ENCODE measurements around the gene SLC45A2.
A peak's percentile ranks its signal among the peaks of the same experiment; 100 is the strongest.
"Not testable (repeated sequence)": the region's sequence is repeated elsewhere in the genome, so short reads cannot be mapped to it uniquely, and the experiment has no call there.

SLC45A2 gene, protein sequence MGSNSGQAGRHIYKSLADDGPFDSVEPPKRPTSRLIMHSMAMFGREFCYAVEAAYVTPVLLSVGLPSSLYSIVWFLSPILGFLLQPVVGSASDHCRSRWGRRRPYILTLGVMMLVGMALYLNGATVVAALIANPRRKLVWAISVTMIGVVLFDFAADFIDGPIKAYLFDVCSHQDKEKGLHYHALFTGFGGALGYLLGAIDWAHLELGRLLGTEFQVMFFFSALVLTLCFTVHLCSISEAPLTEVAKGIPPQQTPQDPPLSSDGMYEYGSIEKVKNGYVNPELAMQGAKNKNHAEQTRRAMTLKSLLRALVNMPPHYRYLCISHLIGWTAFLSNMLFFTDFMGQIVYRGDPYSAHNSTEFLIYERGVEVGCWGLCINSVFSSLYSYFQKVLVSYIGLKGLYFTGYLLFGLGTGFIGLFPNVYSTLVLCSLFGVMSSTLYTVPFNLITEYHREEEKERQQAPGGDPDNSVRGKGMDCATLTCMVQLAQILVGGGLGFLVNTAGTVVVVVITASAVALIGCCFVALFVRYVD

DNA sequence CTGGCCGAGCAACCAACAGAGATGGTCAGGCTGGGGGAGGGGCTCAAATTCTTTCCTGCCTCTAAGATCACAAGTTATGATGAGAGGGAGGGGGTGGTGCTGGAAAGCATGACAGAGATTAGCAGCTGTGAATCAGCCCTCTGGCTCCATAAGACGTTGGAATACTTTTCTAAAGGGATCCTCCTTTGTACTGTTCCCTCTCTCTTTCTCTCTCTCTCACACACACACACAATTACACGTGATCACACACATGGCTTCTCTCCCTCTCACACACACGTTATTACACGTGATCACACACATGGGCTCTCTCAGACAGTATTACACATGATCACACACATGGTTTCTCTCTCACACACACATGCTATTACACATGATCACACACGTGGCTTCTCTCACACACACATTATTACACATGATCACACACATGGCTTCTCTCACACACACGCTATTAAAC lies at the start of gene SLC45A2:
TSS of gene SLC45A2 (minus strand) at position 23 of the 454 bp plus-strand sequence. CDS start 110 bp downstream, outside the sequence.
- no peak for DNase-seq

DNA sequence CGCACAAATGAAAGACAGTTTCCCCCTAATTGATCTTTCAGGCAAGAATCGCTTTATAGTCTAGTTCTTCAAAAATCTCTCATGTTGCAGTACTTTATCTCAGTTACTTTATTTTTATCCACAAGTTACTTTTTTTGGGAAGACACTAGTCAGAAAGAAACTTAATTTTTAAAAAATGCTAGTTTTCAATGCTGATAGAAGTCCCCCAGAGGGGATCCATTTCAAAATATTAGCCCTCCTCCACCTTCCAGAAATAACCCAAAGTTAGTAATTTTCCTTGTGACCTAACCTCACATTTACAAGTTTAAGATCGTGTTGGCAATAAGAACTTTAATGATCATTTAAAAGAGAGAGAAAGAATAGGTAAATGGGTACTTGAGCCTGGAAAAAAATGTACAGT lies 47.5 kb upstream of the SLC45A2 start:
- DNase-seq, result no peak

DNA sequence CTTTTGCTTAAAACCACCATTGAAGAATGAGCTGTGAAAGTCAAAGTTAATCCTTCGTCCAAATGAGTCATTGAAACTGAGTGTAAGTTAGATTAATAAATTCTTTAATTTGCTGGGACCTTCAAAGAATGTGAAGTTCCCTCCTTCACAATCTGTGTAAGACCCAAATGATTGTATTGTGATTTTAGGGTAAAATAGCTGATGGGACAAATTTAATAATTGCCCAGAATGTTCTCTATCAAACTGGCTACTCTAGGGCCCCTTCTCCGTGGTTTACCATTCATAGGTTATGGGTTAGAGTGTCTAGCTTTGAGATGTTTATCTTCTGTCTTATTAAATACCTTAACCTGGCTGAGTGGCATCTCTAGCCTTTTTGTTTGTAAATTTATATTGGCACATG lies 46.6 kb upstream of the SLC45A2 start:
- no peak for DNase-seq

DNA sequence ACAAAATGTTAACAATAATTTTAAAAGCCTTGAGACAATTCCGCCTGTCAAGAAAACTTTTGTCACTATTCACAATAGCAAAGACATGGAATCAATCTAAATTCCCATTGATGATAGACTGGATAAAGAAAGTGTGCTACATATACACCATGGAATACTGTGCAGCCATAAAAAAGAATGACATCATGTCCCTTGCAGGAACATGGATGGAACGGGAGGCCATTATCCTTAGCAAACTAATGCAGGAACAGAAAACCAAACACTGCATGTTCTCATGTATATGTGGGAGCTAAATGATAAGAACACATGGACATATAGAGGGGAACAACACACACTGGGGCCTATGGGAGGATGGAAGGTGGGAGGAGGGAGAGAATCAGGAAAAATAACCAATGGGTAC lies 46.1 kb upstream of the SLC45A2 start:
- DNase-seq, result not testable (repeated sequence)

DNA sequence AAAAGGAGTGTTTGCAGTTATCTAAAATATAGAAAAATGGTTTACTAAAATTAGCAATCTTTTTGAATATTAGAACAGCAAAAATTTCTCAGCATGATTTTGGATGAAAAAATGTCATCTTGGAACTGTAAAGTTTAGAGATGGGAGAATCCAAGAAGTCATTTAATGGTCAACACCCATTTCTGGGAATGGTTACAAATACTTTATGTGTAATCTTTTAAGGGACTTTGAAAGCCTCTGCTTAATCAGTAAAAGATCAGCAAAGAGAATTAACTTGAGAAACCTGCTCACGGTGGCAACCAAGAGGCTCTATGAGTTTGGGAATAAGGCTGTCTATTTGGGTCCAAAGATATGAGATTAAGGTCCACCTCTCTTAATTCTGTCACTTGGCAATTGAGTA lies 45.6 kb upstream of the SLC45A2 start:
- no peak for DNase-seq

DNA sequence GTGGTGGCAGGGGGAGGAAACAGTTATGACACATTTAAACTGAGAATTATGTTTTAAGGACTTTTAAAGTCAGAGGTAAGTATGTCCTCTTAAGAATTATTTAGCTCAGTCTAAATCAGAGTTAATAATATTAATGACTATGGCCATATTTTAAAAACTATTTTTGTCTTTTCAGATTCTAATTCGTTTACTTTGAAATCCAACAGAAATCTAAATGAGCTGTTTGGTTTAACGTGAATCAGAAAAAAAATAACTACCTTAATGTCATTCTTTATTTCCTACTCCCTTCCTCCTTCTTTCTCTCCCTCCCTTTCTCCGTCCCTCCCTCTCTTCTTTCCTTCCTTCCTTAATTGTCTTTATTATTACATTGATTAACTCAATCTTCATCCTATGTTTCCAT lies 43.9 kb upstream of the SLC45A2 start:
- no peak for DNase-seq

DNA sequence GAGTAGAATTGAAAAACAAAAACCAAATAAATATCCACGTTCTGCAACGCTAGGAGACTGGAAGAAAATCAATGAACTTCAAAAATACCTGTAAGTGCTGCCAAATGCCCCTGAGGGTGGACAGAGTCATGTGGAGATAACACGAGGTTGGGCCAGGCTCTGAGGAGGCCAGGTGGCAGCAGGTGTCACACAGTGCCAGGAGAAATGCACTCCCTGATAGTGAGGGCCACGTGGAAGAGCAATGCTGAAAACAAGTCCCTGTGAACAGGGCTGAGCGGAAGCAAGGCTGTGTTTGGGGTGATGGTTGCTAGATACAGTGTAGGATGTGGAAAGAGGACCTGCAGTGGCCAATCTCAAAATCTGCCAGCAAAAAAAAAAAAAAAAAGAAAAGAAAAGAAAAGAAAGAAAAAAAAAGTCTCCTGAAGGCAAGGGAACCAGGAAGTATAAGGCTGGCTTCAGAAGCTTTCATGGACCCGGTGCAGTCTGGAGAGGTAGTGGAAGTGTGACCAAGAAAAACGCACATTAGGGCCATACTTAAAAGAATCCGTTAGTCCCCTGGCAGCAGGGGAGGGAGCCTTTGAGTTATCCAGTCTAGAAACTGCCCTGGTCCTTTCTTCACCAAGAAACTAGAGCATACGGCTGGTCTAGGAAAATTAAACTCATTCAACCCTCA lies 41.7 kb upstream of the SLC45A2 start:
- DNase-seq, result no peak

DNA sequence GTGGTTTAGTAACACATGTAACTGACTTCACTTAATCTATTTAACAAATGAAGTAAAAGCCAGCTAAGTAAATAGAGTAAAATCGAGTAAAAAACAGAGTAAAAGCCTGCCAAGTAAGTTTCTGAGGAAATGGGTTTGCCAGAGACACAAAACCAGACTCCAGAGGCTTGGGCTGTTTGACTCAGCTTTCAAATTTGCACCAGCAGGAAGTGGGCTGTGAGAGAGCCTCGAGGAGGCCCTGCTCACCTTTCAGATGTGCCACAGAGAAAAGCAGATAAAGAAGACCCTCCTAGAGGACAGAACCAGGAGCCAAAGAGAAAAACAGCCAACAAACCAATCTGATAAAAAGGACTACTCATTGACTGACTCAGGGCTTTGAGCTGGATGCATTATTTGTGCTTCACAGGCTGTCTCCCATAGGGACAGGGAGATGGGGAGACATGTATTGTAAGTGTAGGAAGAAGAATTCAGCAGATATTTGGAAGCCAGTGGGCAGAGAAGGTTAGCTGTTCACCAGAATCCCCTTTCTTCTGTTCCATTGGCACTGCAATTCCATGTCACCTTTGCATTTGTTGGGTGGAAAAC lies 37.7 kb upstream of the SLC45A2 start:
- DNase-seq, result no peak

DNA sequence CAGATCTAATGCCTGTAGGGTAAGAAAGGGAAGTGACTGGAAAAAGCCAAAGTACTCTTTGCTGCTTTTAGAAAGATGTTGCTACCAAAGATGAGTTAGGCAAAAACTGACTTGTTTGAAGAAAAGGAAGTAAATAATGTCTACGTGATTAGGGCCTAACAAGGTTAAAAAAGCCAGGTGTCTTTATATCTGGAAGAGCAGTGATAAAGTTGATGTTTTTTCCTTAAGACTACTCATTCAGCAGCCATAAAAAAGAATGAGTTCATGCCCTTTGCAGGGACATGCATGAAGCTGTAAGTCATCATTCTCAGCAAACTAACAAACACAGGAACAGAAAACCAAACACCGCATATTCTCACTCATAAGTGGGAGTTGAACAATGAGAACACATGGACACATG lies 36.8 kb upstream of the SLC45A2 start:
- DNase-seq, result no peak

DNA sequence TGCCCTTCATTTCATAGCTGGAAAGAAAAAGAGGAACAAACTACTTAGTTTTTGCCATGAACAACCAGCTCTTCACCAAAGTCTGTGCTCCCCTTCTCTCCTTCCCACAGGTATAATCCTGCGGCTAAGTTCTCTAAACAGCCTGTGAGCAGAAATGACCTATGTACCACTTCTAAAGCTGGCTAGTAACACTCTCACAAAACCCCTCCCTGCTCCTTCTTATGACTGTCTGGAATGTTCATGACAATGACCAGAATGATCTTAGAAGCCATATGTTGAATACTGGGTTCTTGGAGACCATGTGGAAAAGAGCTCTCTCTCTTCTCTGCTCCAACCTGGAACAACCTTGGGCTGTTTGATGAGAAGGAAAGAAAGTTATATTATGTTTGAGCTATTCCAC lies 36.2 kb upstream of the SLC45A2 start:
- no peak for DNase-seq

DNA sequence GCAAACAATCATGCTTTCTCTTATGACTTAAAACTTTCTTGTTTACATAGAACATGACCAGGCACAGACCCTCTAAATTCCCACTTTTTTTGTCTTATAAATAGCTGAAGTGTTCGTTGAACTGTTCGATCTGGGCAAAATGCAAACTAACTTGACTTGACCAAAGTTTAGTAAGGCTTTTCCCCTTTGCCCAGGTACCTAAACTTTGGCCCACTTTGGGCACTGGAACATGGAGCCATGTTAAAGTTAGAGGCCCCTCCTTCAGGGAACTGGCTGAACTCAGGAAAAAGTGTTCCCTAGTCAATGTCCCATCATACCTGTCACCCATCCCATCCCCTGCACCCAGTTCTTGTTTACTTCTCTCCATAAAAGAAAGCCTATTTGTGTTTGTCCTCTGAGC lies 32.8 kb upstream of the SLC45A2 start:
- no peak for DNase-seq

DNA sequence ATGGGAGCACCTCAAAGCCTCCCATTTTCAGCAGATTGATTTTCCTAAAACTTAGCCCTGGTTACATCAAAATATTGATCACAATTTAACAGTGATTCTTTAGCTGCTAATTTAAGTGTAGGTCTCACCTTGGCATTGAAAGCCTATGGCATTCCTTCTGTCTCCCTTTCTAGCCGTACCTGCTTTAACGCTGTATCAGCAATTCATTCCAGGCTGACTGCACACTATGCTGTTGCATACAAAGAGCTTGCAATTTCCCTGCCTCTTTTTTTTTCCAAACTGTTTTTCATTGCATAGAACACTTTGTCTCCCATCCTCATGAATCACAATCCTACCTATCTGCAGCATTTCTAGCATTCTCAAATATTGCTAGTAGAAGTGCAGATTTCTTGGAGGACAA lies 32.3 kb upstream of the SLC45A2 start:
- no peak for DNase-seq

DNA sequence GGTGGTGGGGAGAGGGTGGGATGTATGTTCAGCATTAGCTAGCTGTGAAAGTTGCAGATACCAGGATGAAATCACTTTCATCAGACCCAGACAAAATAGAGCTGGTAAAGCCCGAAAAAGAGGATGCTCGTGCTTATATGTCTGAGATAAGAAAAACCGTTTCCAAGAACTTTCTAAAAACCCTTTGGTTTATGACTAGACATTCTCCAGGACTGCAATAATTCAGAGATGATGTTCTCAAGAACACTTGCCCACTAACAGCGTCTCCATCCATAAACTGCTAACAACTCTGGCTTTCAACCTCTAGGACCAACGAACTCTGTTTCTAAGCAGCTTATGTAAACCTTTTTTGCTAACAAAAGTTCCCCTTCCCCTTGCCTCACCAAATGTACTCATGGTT lies 31.7 kb upstream of the SLC45A2 start:
- no peak for DNase-seq

DNA sequence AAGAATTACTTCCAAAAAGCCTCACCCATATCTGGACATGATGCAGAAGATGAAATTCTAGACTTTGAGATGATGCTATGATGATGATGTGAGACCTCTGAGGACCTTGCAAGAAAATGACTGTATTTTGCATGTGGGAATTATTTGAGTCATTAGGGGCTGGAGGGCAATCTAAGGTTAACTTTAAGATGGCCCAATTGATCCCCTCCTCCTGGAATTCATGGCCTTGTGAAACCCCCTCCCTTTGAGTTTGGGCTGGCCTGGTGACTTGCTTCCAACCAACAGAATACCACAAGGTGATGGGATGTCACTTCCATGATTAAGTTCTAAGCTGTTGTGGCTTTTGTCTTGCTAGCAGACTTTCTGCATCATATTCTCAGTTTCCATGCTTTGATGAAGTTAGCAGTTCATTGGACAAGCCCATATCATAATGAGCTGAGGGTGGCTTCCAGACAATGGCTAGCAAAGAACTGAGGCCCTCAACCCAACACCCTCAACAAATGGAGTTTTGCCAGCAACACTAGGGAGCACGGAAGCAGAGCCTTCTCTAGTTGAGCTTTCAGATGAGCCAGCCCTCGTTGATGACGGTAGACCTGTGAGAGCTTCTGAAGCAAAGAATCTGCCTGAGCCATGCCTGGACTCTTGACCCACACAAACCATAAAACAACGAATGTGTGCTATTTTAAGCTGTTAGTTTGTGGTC lies 30.8 kb upstream of the SLC45A2 start:
- no peak for DNase-seq

DNA sequence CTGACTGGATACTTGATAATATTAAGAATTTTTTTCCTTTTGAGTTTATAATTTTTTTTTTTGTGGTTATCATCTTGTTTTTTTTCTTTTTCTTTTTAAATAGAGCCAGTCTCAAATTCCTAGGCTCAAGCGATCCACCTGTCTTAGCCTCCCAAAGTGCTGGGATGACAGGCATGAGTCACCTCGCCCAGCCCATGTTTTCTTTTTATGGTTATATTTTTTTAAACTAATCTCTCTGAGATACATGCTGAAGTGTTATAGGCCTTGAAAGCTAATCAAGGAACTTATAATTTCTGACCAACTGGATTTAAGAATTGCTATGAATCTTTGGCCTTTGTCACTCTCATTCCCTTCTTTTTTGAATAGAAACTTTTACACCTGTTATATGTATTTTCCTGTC lies 30.1 kb upstream of the SLC45A2 start:
- DNase-seq, result no peak

DNA sequence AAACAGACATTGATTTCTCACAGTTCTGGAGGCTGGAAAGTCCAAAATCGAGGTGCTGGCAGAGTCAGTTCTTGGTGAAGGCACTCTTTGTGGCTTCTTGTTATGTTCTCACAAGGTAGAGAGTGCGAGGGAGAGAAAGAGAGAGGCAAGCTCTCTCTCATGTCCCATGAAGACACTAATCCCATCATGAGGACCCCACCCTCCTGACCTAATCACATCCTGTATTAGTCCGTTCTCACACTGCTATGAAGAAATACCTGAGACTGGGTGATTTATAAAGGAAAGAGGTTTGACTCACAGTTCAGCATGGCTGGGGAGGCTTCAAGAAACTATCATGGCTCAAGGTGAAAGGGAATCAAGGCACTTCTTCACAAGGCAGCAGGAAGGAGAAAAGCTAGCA lies 29.1 kb upstream of the SLC45A2 start:
- no peak for DNase-seq

DNA sequence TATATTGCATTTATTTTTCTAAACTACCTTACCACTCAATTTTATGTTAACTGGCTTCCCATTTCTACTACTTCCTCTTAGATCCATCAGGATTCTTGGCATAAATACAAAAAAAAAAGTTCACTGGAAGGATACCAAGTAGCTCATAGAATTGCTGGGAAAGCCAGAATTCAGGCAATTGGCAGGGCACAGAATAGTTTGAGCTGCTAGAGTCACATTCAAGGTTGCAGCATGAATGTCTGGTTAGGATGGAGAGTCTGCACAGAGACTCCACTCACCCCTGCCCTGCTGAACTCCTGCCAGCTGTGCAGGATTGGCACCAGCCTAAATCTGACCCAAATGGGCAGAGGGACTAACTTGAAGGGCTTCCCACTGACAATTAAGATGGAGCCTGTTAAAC lies 28.3 kb upstream of the SLC45A2 start:
- DNase-seq, result no peak

DNA sequence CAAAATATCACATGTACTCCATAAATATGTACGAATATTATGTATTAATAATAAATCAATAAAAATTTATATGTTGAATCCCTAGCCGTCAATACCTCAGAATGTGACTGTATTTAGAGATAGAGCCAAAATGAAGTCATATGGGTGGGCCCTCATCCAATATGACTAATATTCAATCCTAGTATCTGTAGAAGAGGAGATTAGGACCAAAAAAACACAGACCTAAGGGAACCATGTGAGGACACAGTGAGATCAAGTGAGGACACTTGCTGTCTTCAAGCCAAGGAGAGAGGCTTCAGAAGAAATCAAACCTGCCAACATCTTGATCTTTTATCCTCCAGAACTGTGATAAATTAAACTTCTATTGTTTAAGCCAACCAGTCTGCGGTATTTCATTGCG lies 27.0 kb upstream of the SLC45A2 start:
- DNase-seq, result no peak

DNA sequence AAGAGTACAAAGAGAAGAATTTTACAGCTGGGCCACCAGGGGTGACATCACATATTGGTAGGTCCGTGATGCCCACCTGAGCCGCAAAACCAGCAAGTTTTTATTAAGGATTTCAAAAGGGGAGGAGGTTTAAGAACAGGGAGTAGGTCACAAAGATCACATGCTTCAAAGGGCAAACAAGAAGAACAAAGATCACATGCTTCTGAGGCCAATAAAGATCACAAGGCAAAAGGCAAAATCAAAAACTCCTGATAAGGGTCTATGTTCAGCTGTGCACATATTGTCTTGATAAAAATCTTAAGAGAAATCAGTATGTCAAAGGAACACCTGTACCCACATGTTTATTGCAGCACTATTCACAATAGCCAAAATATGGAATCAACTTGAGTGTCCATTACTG lies 25.7 kb upstream of the SLC45A2 start:
- DNase-seq, result not testable (repeated sequence)

DNA sequence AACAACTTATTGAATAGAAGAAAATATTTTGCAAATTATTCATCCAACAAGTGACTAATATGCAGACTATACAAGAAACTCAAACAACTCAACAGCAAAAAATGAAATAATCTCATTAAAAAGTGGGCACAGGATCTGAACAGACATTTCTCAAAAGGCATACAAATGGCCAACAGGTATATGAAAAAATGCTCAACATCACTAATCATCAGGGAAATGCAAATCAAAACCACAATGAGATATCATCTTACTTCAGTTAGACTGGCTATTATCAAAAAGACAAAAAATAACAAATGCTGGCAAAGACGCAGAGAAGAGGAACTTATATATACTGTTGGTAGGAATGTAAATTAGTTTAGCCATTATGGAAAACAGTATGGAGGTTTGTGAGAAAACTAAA lies 25.1 kb upstream of the SLC45A2 start:
- DNase-seq, result no peak

DNA sequence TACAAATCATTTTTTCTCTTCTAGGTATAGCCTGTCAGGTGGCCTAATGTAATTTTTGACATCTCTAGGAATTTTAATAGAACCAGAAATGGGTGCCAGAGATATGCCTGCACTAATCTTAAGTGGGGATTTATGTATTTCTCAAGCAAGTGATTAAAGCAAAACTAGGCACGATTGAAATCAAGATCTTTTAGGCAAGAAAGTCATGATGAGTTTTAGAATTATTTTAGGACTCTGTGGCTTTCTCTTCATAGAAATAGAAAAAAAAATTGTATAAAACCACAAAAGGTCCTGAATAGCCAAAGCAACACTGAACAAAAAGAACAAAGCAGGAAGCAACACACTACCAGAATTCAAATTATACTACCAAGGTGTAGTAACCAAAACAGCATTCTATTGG lies 24.3 kb upstream of the SLC45A2 start:
- no peak for DNase-seq

DNA sequence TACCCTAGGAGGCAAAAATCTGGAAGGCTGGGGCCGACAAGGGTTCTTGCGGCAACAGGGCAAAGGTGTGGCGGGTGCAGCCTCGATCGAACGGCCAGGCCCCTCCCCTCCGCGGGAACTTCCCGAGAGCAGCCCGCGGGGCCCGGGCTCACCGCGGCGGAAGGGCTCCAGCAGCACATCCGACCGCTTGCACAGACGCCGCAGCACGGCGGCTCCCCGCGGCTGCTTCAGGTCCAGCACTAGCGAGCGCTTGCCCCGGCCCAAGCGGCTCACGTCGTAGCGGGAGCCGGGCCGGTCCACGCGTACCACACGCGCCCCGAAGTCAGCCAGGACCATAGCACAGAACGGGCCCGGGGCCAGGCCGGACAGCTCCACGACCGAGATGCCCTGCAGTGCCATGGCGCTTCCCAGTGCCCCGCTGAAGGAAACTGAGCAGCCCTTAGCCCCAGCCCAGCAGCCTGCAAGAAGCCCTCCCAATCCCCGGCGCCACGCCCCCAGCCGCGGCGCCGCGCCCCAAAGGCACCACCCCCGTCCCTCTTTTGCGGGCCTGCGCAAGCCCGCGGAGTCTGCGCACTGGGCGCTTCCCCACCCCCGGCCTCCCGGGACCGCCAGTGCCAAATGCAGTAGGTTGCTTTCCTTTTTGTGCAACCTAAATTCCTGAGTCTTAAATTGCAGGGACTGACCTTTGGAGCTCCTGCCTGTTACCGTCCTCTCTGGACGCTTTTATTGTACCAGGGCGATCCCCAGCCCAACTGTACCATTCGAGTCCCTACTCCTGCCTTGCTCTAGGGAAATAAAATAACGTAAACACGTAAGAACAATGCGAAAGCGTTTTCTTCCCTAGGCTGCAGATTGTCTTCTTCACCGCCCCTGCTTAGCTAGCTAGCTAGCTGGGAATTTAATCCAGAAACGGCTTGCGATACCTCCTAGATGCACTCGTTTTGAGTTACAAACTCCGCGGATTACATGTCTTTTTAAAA lies 23.4 kb upstream of the SLC45A2 start, which contains the start of gene AMACR:
TSS of gene AMACR (minus strand) at position 430 of the 980 bp plus-strand sequence. CDS start at position 399, 31 bp downstream.
- peak; percentile 54 to 91 (median 74) for DNase-seq

Measured in activated naive CD4-positive, alpha-beta T cell (primary cell).